NCI-H1092 treated with DMSO at 0.1 percent for 48 hours (cell line): ENCODE measurements around the gene TEDC2.
"Not testable (repeated sequence)": the region's sequence is repeated elsewhere in the genome, so short reads cannot be mapped to it uniquely, and the experiment has no call there.

Experiments used
- DNase-seq: peaks from one replicate; lab custom pipeline; 2025; lab: John Stamatoyannopoulos, UW

TEDC2 gene, protein sequence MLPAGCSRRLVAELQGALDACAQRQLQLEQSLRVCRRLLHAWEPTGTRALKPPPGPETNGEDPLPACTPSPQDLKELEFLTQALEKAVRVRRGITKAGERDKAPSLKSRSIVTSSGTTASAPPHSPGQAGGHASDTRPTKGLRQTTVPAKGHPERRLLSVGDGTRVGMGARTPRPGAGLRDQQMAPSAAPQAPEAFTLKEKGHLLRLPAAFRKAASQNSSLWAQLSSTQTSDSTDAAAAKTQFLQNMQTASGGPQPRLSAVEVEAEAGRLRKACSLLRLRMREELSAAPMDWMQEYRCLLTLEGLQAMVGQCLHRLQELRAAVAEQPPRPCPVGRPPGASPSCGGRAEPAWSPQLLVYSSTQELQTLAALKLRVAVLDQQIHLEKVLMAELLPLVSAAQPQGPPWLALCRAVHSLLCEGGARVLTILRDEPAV

DNA sequence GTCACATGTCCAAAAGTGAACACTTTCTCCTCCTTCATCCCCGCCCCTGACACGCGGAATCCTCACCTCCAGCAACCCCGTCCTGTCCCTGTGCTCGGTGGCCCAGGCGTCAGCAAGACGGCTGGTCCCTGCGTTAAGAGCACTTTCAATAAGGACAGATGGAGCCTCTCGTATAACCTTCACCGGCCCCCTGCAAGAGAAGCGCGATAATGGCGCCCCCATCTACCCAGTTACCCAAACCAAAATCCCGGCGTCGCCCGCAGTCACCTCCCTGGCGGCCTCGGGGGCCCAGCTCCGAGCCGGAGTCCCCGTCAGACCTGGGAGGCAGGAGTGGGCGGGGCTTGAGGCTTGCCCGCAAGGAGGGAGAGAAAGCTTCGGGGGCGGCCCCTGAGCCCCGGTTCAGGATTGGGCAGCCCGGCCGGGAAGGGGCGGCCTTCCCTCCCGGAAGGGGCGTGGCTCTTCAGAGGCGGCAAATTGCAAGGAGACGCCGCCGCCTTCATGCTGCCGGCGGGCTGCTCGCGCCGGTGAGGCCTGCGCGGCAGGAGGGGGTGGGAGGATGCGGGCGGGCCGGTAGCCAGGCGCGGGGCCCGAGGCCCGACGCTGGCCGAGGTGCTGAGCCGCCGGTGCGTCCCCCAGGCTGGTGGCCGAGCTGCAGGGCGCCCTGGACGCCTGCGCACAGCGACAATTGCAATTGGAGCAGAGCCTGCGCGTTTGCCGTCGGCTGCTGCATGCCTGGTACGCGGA, at the start of gene TEDC2:
TEDC2 (plus strand) TSS at position 463 of the 744 bp plus-strand sequence; CDS start at position 499, 36 bp downstream.
- peak; percentile 97 for DNase-seq

DNA sequence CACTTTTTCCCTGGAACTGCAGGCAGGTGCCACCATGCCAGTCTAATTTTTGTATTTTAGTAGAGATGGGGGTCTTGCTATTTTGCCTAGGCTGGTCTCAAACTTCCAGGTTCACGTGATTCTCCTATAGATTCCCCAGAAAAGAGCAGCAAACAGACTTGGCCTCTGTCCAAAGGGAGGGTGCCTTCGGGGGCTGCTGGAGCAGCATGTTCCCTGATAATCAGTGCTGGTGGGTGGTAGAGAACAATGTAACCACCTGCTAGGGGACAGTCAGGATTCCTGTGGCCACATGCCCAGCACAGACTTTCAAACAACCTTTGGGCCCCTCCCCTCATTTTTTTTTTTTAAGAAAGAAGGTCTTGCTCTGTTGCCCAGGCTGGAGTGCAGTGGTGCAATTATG, 44.8 kb upstream of the TEDC2 start:
- no peak for DNase-seq

DNA sequence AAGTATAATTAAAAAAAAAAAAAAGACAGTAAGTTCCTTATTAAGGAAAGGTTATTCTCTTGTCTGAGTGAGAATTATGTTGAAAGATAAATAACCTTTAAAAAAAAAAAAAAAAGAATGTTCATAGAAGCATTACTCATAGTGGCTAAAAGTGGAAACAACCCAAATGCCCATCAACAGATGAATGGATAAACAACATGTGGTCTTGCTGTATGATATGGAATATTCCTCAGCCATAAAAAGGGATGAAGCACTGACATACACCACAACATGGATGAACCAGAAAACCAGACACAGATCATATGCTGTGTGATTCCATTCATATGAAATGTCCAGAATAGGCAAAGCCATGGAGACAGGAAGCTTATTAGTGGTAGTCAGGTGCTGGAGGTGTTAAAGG, 39.9 kb upstream of the TEDC2 start:
- DNase-seq, result no peak

DNA sequence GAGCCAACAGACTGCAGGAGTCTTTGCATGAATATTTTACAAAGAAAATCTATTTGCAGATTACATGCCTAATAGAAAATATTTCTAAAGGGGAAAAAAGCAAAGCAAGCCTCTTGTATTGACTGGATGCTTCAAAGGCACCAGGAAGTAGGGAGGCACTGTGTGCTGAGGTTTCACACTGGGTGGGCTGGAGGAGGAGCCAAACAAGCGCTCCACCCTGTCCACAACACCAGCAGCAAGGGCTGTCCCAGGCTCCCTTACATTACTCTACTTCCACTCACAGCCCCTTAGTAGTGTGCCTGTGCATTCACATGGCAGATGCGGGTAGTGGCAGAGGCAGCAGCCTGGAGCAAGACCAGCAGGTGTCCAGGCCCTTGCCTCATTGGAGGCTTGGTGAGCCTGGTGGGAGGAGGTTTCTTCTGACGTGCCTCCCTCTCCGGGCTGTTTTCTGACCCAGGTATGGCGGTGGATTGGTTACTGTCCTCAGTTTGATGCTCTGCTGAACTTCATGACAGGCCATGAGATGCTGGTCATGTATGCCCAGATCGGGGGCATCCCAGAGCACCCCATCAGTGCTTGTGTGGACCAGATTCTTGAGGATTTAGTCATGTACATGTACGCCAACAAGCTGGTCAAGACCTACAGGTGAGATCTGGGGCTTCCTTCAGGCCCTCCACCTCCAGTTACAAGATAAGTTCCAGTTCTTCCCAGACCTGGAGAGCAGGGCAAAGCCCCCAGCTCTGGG, 37.6 kb upstream of the TEDC2 start:
- DNase-seq, result no peak

DNA sequence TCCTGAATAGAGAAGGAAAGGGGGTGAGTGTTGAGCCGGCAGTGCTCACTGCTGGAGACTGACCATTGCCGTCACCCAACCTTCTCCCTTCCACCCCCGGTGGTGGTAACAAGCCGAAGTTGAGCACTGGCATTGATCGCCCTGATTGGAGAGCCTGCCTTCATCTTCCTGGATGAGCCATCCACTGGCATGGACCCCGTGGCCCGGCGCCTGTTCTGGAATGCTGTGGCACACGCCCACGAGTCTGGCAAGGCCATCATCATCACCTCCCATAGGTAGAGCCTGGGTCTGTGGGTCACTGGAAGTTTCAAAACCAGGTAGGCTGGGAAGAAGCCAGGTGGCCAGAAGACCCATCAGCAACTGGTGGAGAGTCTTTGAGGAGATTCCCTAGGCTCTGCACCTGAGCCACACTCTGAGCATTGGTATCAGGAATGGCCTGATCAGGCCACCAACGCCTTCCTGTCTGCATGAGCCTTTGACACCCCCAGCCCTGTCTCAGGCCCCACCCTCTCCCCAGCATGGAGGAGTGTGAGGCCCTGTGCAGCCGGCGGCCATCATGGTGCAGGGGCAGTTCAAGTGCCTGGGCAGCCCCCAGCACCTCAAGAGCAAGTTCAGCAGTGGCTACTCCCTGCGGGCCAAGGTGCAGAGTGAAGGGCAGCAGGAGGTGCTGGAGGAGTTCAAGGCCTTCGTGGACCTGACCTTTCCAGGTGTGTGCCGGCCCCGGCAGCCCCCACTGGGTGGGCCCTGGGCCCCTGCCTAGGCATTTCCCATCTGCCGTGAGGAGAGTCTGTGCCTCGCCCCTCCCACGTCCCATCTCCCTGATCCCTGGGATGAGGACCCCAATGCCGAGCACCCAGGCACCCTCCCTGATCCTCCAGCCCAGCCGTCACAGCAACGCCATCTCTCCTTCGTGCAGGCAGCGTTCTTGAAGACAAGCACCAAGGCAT, 35.6 kb upstream of the TEDC2 start:
- no peak for DNase-seq

DNA sequence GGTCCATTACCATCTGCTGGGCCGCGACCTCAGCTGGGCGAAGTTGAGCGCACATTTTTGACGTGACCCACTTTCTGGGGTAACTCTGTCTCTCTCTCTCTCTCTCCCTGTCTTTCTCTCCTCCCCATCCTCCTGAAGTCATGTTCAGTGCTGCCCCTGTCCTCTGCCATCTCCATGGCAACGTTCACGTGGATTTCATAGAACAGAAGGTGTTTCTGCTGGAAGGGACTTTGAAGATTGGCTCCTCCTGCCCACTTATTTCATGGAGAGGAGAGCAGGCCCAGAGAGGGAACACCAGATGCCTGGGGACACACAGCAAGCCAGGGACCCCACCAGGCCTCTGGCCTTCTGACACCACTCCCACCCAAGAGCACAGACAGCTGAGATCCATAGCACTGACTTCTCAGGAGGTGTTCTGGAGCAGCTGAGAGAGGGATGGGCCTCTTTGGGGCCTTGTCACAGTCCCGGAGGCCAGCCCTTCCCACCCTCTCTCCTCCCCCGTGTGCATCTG, 34.8 kb upstream of the TEDC2 start:
- no peak for DNase-seq

DNA sequence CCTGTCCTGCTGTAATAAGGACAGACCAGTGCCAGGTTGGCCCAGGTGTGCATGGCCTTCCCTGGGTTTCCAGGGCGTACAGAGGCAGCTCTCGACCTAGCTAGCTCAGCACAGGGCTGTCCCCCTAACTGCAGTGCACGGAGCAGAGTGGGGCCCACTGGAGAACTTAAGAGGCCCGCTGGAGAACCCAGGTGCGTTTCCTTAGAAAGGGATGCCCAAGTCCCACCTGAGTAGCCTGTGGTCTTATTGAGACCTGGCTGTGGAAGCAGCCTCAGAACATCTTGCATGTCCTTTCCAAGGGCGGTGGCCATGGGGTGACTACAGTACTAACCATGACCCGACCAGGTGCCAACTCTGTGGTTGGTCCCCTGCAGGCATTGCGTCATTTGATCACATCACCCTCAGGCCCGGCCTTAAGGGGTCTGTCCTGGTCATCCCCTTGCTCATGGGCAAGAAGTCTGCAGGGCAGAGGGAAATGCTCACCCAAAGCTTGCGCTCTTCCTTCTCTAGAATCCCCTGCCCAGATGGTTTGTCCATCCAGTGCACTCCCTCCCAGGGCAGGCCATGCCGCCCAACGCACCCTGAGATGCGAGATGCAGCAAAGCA, 34.0 kb upstream of the TEDC2 start:
- DNase-seq, result no peak

DNA sequence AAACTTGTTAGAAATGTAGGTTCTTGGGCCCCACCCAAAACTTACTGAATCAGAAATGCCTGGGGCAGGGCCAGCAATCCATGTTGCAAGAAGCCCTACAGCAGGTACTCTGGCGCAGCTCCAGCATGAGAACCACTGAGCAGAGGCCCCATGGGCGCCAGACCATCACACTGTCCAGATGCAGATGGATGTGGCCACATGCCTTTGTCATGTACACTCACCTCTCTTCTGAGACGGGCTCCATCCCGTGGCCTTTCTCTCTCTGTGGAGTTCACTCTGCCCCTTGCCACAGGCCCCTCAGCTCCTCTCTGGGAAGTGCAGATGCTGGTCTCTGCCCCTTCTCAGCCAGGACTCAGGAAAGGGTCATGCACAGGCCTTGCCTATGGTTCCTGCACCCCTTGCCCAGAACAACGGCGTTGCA, 33.0 kb upstream of the TEDC2 start:
- DNase-seq, result no peak

DNA sequence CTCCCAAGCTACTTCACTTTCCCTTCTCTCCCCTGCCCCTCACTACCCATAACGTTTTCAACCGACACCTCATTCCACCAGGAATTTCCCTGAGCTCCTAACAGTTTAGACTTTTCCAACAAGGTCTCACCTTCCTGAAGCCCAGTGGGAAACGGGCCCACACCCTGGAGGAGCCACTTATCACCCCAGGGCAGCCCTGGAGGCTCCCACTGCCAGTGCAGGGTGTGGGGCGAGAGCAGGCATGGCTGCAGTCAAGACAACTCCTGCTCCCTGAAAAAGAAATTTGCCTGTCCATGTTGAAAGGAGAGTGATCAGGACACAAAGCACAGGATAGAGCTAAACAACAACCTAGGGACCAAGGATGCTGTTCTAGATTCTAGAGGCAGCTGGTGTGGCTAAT, 32.4 kb upstream of the TEDC2 start:
- DNase-seq, result no peak

DNA sequence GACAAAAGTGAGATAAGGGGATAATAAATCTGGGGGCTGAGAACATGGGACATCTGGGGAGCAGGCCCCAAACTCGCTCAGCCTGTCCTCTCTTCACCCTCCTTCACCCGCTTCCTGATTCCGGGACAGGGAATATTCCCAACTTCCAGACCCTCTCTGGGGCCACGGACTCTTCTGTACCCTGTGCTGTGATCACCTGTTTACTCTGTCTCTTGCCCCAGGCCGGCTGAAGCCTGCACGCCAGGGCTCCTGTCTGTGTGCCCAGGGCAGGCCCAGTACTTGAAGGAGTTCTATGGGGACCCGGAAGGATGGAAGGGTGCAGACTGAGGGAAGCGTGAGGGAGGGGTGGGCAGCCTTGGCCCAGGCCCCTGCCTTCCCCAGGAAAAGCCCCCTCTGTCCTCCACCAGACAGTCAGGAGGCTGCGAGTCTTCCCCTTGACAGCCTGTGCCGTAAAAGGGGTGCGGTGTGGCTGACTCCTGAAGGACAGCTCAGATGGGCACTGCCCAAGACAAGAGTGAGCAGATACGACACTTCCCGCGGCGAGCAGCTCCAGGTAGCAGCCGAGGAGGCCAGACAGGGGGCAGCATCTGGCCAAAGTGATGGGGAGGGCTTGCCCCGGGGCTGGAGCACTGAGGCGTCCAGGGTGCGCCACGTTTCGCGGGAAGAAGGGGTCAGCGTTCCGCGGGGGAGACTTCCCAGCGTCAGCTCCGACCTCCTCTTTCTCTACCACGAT, 31.7 kb upstream of the TEDC2 start:
- DNase-seq, result peak; percentile 58

DNA sequence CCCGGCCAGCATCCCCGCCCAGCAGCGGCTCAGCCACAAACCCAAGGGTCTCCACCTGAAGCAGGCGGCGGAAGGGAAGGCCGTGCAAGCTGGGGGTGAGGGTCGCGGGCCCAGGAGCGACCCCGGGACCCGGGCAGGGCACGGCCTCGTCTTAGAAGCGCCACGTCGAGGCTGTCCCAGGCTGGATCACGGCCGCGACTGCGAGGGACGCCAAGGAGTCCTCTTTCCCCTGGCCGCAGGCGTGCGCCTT, 31.2 kb upstream of the TEDC2 start:
- DNase-seq, result no peak

DNA sequence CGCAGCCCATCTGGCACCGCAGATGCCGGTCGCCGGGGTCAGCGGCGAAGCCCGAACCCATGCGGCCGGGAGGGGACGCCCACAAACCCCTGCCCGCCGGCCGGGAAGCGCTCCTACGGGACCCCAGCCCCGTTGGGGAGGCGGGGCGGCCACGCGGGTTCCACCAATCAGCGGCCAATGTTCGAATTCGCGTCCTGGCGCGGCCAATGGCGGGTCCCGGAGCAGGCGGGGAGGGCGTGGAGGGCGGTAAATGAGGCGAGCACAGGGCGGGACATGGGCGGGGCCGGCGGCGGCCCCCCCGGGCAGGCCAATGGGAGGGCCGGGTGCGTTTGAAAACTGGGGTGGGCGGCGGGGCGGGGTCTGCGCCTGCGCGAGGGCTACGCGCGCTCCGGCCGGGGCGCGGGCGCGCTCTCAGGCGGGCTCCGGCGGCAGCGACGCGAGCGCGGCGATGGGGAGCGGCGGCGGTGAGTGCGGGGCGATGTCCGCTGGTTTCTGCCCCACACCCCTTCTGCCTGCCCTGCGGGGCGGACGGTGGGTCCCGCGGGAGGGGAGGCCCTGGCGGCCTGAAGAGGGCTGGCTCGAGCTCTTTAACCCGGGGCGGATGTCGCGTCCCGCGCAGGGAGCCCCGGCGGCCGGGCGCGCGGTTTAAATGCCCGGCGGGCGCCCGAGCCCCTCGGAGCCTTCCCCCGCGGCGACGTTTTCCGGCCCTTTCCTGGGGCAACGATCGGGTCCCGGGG, 30.7 kb upstream of the TEDC2 start, which contains the start of gene CCNF:
CCNF (plus strand) TSS at position 414 of the 737 bp plus-strand sequence; CDS start at position 449, 35 bp downstream.
- DNase-seq, result peak; percentile 97

DNA sequence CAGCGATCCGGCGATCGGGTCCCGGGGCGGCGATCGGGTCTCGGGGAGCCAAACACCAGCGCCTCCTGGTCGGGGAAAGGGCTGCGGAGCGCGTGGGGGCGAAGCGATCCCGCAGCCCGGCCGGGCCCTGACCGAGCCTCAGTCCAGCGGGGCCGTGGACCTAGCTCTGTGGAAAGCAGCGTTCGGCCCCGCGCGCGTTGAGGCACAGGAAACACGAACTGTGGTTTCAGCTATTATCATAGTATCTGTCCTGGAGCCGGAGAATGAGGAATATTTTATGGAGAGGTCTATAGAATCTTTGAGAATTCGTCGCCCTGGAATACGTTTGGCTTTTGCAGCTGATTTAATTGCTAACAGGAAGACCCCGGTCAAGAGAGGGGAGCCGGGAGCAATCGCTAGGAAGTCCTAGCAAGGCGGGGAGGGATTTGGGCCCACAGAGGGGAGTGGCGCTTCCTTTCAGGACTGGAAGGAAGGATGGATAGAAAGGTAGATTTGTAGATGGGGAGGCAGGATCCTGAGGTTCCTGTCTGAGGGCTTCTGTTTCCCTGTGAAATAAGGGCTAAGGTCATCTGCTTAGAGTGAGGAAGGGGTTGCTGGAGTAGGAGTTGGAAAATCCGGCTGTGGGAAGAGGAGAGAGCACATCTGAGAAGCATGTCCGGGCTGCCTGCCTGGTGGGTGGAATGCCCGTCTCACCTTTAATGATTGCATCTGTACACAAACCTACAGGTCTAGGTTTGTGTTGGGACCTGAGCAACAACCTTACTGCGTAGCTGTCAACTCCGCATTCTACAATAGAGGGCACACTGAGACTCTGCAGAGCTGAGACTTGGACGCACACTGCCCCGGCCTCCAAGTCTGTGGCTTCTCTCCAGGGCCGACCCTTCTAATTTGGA, 29.9 kb upstream of the TEDC2 start:
- peak; percentile 34 for DNase-seq

DNA sequence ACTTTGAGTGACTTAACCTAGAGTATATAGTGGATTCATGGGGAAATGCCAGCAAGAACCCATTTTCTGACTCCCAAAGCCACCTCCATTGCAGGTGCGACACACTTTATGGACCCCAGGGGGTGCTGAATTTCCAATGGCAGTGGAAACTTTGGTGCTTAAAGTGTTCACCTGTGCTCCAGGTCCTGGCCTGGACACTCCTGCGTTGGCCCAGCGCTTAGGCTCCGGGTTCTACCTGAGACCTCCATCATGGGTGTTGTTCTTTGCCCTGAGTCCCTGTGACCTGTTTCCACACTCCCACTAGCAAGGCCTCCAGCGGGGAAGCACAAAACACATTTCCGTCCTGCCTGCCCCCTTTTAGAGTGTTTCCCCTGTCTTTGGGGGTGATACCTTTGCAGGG, 27.6 kb upstream of the TEDC2 start:
- DNase-seq, result no peak

DNA sequence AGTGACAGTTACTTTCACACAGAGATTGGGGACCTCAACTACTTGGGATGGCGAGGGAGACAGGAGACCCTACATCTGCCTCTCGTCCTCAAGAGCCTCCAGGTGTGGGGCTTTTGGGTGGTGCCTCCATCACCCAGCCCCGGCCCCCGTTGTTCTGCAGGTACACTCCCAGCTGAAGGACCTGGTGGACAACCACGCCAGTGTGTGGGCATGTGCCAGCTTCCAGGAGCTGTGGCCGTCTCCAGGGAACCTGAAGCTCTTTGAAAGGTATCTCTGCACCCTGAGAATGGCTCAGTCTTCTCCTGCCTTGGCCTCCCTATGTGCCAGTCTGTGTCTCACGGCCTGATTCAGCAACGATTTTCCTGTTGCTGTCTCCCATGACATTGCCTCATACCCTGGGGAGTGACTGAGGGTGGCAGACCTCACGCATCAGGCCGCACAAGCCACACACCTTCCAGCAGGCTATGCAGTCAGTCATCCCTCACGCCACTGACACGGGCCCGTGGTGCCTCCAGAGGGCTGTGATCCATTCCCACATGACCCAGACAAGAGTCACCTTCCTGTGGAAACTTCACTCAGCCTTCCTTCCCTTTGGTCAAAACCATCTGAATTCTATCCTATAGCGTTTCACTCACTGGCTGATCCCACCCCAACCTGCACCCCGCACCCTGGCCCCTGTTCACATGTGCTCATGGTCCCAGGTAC, 27.0 kb upstream of the TEDC2 start:
- DNase-seq, result no peak

DNA sequence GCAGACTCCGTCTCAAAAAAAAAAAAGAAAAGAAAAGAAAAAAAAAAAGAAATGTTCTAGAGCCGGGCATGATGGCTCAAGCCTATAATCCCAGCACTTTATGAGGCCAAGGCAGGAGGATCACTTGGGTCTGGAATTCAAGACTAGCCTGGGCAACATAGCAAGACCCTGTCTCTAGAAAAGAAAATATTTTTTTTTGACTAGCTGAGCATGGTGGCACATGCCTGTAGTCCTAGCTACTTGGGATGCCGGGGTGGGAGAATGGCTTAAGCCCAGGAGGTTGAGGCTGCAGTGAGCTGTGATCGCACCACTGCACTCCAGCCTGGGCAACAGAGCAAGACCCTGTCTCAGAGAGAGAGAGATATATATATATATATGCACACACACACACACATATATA, 24.7 kb upstream of the TEDC2 start:
- not testable (repeated sequence) for DNase-seq

DNA sequence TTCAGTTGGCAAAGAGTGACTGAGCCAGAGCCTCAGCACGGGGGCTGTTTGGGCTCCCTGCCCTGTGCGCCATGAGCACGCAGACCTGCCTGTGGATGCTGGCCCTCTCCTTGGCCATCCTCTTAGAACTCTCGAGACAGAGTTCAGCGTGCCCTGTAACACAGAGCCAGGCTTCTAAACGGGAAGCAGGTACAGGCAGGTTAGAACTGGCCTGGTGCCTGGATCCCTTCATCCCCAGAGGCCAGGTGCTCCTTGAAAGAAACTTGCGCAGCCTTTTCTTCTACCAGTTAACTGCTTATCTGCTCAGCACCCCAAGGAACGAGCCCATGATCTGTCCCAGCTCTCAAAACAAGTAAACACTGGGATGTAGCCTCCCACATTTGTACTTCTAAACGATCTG, 23.8 kb upstream of the TEDC2 start:
- DNase-seq, result no peak
